ENCODE data around the gene TMEM30A.

TMEM30A gene

GRCh38 chr6:75291331-75291730 lies 6.7 kb upstream of the TMEM30A start:
- 0 out of 2 replicates have a peak, but pooled peaks cover 2% of the 10 kb centered on the region for H3K79me2 ChIP-seq (ENCODE audit: insufficient read depth, low read length)
- H2AFZ ChIP-seq (ENCODE audit: low read length): no peak overlapping the region
- H3K27me3 ChIP-seq (ENCODE audit: insufficient read depth, low read length, poor library complexity, severe bottlenecking): no peaks in the 10 kb centered on the region
- no peaks in the 10 kb centered on the region for H4K20me1 ChIP-seq (ENCODE audit: insufficient read depth, low read length, poor library complexity, severe bottlenecking)
- no peak overlapping the region for H3K4me3 ChIP-seq (ENCODE audit: low read length, poor library complexity, severe bottlenecking)
- TF ChIP-seq CTCF (conservative IDR thresholded peaks at IDR 0.05; ENCODE audit: low read length) (no peak), EZH2phosphoT487 (IDR thresholded peaks at IDR 0.05; ENCODE audit: borderline replicate concordance) (no peak)
- H3K4me2 ChIP-seq (ENCODE audit: low read depth, low read length, poor library complexity, severe bottlenecking): no peak overlapping the region
- H3K9me2 ChIP-seq (replicated peaks; ENCODE audit: low read depth, low read length): no peaks in the 10 kb centered on the region
- H3K9ac ChIP-seq (ENCODE audit: low read depth, low read length, poor library complexity, severe bottlenecking): no peak overlapping the region
- H3K9me3 ChIP-seq (ENCODE audit: insufficient read depth, low read depth, low read length): no peaks in the 10 kb centered on the region
- H3K4me1 ChIP-seq (ENCODE audit: insufficient read depth, low read length, poor library complexity, severe bottlenecking): peaks cover 17% of the 10 kb centered on the region
- H3F3A ChIP-seq (ENCODE audit: low read depth): no peaks in the 10 kb centered on the region
- no peaks in the 10 kb centered on the region for H3K36me3 ChIP-seq (ENCODE audit: insufficient read depth, low read length)

DNA sequence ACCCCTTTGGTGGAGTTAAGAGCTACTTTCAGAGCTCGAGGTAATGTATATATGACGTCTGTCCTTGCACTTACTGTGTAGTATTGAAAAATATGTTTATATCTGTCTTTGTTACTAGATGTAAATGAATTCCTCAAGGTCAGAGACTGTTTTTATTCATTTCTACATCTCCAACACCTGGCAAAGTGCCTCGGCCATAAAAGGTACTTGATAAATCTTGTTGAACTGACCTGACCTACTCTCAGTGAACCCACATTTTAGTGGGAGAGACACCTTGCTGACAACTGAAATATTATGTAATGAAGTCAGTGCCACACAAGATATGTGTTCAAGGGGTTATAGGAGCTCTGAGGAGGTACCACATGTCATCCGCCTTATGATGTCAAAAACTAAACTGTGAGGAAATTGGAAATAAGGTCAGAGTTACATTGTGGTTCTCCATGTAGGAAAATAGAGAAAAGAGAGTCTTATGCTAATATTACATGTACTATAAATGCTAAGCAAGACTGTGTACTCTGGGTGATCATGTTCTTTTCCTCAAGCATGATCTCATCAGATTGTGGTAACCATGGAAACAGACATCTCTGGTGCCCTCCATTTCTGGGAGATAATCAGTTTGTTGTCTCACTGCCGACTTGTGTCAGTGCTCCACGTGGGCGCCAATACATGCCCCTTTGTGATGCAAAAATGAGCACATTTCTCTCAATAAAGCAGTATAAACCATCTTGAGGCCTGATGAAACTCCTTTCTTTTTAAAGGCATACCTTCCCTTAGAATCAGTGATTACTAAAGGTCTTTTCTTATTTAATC lies 5.7 kb upstream of the TMEM30A start:
- H3K36me3 ChIP-seq (ENCODE audit: insufficient read depth, low read length): no peaks in the 10 kb centered on the region
- no peaks in the 10 kb centered on the region for H3F3A ChIP-seq (ENCODE audit: low read depth)
- no peaks in the 10 kb centered on the region for H3K9me2 ChIP-seq (replicated peaks; ENCODE audit: low read depth, low read length)
- H3K4me3 ChIP-seq (ENCODE audit: low read length, poor library complexity, severe bottlenecking): no peak overlapping the region
- H3K4me2 ChIP-seq (ENCODE audit: low read depth, low read length, poor library complexity, severe bottlenecking): no peak overlapping the region
- no peak overlapping the region for H2AFZ ChIP-seq (ENCODE audit: low read length)
- no peaks in the 10 kb centered on the region for H4K20me1 ChIP-seq (ENCODE audit: insufficient read depth, low read length, poor library complexity, severe bottlenecking)
- peaks cover 23% of the 10 kb centered on the region for H3K4me1 ChIP-seq (ENCODE audit: insufficient read depth, low read length, poor library complexity, severe bottlenecking)
- H3K9ac ChIP-seq (ENCODE audit: low read depth, low read length, poor library complexity, severe bottlenecking): no peak overlapping the region
- no peaks in the 10 kb centered on the region for H3K9me3 ChIP-seq (ENCODE audit: insufficient read depth, low read depth, low read length)
- H3K27me3 ChIP-seq (ENCODE audit: insufficient read depth, low read length, poor library complexity, severe bottlenecking): no peaks in the 10 kb centered on the region
- H3K79me2 ChIP-seq (ENCODE audit: insufficient read depth, low read length): peaks cover 12% of the 10 kb centered on the region
- no peak for TF ChIP-seq EZH2phosphoT487 (IDR thresholded peaks at IDR 0.05; ENCODE audit: borderline replicate concordance)

- no peak for TF ChIP-seq CTCF (conservative IDR thresholded peaks at IDR 0.05; ENCODE audit: low read length)
- TF ChIP-seq EZH2phosphoT487 (IDR thresholded peaks at IDR 0.05; ENCODE audit: borderline replicate concordance): no peak
- peaks cover 14% of the 10 kb centered on the region for H4K20me1 ChIP-seq (ENCODE audit: insufficient read depth, low read length, poor library complexity, severe bottlenecking)
- peak overlapping the region; percentile 92 for H3K4me3 ChIP-seq (ENCODE audit: low read length, poor library complexity, severe bottlenecking)
- H3K27me3 ChIP-seq (ENCODE audit: insufficient read depth, low read length, poor library complexity, severe bottlenecking): no peaks in the 10 kb centered on the region
- no peaks in the 10 kb centered on the region for H3K9me3 ChIP-seq (ENCODE audit: insufficient read depth, low read depth, low read length)
- H3K4me2 ChIP-seq (ENCODE audit: low read depth, low read length, poor library complexity, severe bottlenecking): peak overlapping the region; percentile 89
- H3K9me2 ChIP-seq (replicated peaks; ENCODE audit: low read depth, low read length): no peaks in the 10 kb centered on the region
- peaks cover 31% of the 10 kb centered on the region for H3K79me2 ChIP-seq (ENCODE audit: insufficient read depth, low read length)
- no peak overlapping the region for H2AFZ ChIP-seq (ENCODE audit: low read length)
- no peak overlapping the region for H3K9ac ChIP-seq (ENCODE audit: low read depth, low read length, poor library complexity, severe bottlenecking)
- H3K4me1 ChIP-seq (ENCODE audit: insufficient read depth, low read length, poor library complexity, severe bottlenecking): peaks cover 33% of the 10 kb centered on the region
- no peaks in the 10 kb centered on the region for H3K36me3 ChIP-seq (ENCODE audit: insufficient read depth, low read length)
- no peaks in the 10 kb centered on the region for H3F3A ChIP-seq (ENCODE audit: low read depth)
Measured at GRCh38 chr6:75288023-75288422, 3.4 kb upstream of the TMEM30A start.
